Endodermal cell (in vitro differentiated cells): ENCODE measurements around the gene TEX14. TPM values are rescaled to one million over a fixed set of nuclear protein-coding genes. Genes with fewer than 3 reads are reported as not detected.
A peak's percentile ranks its signal among the peaks of the same experiment; 100 is the strongest.

Experiments used
- DNase-seq: peaks from one replicate; pipeline ENCODE4 v3.0.0-alpha.2; 2017
- H3K27ac ChIP-seq: 2 replicates; pipeline ENCODE4 v1.5.1; 2013; ENCODE audit warnings: mild to moderate bottlenecking, low read depth, low read length, moderate library complexity
- H3K27me3 ChIP-seq: 2 replicates; pipeline ENCODE4 v1.6.1; 2013; ENCODE audit warnings: mild to moderate bottlenecking, low read length, moderate library complexity; ENCODE audit not compliant: insufficient read depth, control insufficient read depth, poor library complexity, severe bottlenecking
- H3K36me3 ChIP-seq: 2 replicates; pipeline ENCODE4 v1.7.0; 2013; ENCODE audit warnings: mild to moderate bottlenecking, low read length, moderate library complexity; ENCODE audit not compliant: control insufficient read depth, insufficient read depth
- H3K4me1 ChIP-seq: one replicate; pipeline ENCODE4 v1.7.0; 2013; ENCODE audit warnings: low read length; ENCODE audit not compliant: control insufficient read depth, insufficient read depth
- H3K4me3 ChIP-seq: 2 replicates; pipeline ENCODE4 v1.5.1; 2013; ENCODE audit warnings: mild to moderate bottlenecking, low read length, moderate library complexity
- H3K9ac ChIP-seq: 2 replicates; pipeline ENCODE4 v1.6.1; 2013; ENCODE audit warnings: mild to moderate bottlenecking, low read length, moderate library complexity; ENCODE audit not compliant: poor library complexity, severe bottlenecking; ENCODE audit errors: extremely low read depth
- H3K9me3 ChIP-seq: 2 replicates; pipeline ENCODE4 v1.6.1; 2013; ENCODE audit warnings: mild to moderate bottlenecking, low read length, moderate library complexity; ENCODE audit not compliant: control insufficient read depth
- H3K27ac Mint-ChIP-seq: 2 replicates; pipeline ENCODE4 v1.8.0; 2020; ENCODE audit warnings: mixed read lengths
- H3K27me3 Mint-ChIP-seq: 2 replicates; pipeline ENCODE4 v1.8.0; 2021; ENCODE audit warnings: mild to moderate bottlenecking, mixed read lengths; ENCODE audit not compliant: insufficient read depth
- H3K36me3 Mint-ChIP-seq: 2 replicates; pipeline ENCODE4 v1.8.0; 2020; ENCODE audit warnings: low read depth, mixed read lengths
- H3K4me1 Mint-ChIP-seq: 2 replicates; pipeline ENCODE4 v1.8.0; 2020; ENCODE audit warnings: mixed read lengths
- H3K4me3 Mint-ChIP-seq: 2 replicates; pipeline ENCODE4 v1.8.0; 2020; ENCODE audit warnings: mild to moderate bottlenecking, moderate library complexity, mixed read lengths
- H3K9me3 Mint-ChIP-seq: 2 replicates; pipeline ENCODE4 v1.8.0; 2020; ENCODE audit warnings: mild to moderate bottlenecking, mixed read lengths
- WGBS, 2 experiments: methylation state at CpG; one replicate each; pipeline versions ENCODE4 v1.1.5 to v1.1.7; 2013; ENCODE audit warnings: missing lambda C conversion rate in 2 of 2, mixed read lengths in 1 of 2; ENCODE audit not compliant: insufficient coverage in 1 of 2, insufficient read length in 1 of 2; 5-methylcytosine and 5-hydroxymethylcytosine counted together
- total RNA-seq, 2 donors: library from RNA; stranded (reverse); fragmentation: NEBNext Ultra II Directional in 1 of 2; extraction: Animal tissue kit (Norgen Biotek cat#: 25700) in 1 of 2; gene quantifications; 2 replicates in 1 of 2; 3 replicates in 1 of 2; pipeline ENCODE4 v1.2.1, GENCODE V29; 2021
- TF ChIP-seq, protein P1 (sequence below): fragments of 200-600 bp; sonication (generic); conservative IDR thresholded peaks from 2 replicates; pipeline ENCODE4 v1.5.0; 2021; ENCODE audit warnings: antibody characterized with exemption, mild to moderate bottlenecking

The TEX14 gene
- total RNA-seq, 2 donors from 2014 or later, result 0.09 to 0.18 TPM

GRCh38 chr17:58734811-58735210 lies 43.0 kb upstream of the TEX14 start:
- no peaks in the 10 kb centered on the region for H3K9me3 Mint-ChIP-seq
- Histone ChIP-seq H3K9me3 (no peaks in the 10 kb centered on the region), H3K9ac (no peak overlapping the region), H3K27ac (no peak overlapping the region), H3K27me3 (no peaks in the 10 kb centered on the region), H3K4me3 (no peak overlapping the region), H3K36me3 (no peaks in the 10 kb centered on the region), H3K4me1 (no peaks in the 10 kb centered on the region)
- H3K36me3 Mint-ChIP-seq, result no peaks in the 10 kb centered on the region
- no peak overlapping the region for H3K4me3 Mint-ChIP-seq
- no peaks in the 10 kb centered on the region for H3K4me1 Mint-ChIP-seq
- H3K27ac Mint-ChIP-seq, result peak overlapping the region; percentile 21
- WGBS, 2 experiments, result 80 to 96% methylated on average over 2 of the region's 3 CpGs
- TF ChIP-seq, protein P1, sequence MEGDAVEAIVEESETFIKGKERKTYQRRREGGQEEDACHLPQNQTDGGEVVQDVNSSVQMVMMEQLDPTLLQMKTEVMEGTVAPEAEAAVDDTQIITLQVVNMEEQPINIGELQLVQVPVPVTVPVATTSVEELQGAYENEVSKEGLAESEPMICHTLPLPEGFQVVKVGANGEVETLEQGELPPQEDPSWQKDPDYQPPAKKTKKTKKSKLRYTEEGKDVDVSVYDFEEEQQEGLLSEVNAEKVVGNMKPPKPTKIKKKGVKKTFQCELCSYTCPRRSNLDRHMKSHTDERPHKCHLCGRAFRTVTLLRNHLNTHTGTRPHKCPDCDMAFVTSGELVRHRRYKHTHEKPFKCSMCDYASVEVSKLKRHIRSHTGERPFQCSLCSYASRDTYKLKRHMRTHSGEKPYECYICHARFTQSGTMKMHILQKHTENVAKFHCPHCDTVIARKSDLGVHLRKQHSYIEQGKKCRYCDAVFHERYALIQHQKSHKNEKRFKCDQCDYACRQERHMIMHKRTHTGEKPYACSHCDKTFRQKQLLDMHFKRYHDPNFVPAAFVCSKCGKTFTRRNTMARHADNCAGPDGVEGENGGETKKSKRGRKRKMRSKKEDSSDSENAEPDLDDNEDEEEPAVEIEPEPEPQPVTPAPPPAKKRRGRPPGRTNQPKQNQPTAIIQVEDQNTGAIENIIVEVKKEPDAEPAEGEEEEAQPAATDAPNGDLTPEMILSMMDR, result no peak
- no peaks in the 10 kb centered on the region for H3K27me3 Mint-ChIP-seq
- DNase-seq, result no peak

GRCh38 chr17:58734040-58734439 lies 42.2 kb upstream of the TEX14 start:
- H3K27ac ChIP-seq, result no peak overlapping the region
- Mint-ChIP-seq H3K4me1 (no peaks in the 10 kb centered on the region), H3K4me3 (no peak overlapping the region), H3K27ac (no peak overlapping the region), H3K27me3 (no peaks in the 10 kb centered on the region), H3K36me3 (peaks cover 2% of the 10 kb centered on the region), H3K9me3 (no peaks in the 10 kb centered on the region)
- no peaks in the 10 kb centered on the region for H3K27me3 ChIP-seq
- 95% methylated on average over 3 of the region's 3 CpGs; no CpG with 5 or more reads in 1 of the 2 experiments for WGBS, 2 experiments
- H3K9ac ChIP-seq, result no peak overlapping the region
- no peaks in the 10 kb centered on the region for H3K4me1 ChIP-seq
- no peaks in the 10 kb centered on the region for H3K36me3 ChIP-seq
- DNase-seq, result no peak
- no peak overlapping the region for H3K4me3 ChIP-seq
- no peaks in the 10 kb centered on the region for H3K9me3 ChIP-seq
- TF ChIP-seq, protein P1, result no peak

GRCh38 chr17:58730937-58731336 lies 39.1 kb upstream of the TEX14 start:
- no peaks in the 10 kb centered on the region for H3K9me3 Mint-ChIP-seq

More at GRCh38 chr17:58730937-58731336, 39.1 kb upstream of the TEX14 start:
- no peaks in the 10 kb centered on the region for H3K4me1 Mint-ChIP-seq
- TF ChIP-seq, protein P1, result no peak
- Histone ChIP-seq H3K4me1 (no peaks in the 10 kb centered on the region), H3K4me3 (no peak overlapping the region), H3K27me3 (no peaks in the 10 kb centered on the region), H3K27ac (no peak overlapping the region), H3K9me3 (no peaks in the 10 kb centered on the region), H3K9ac (no peak overlapping the region), H3K36me3 (no peaks in the 10 kb centered on the region)
- H3K27me3 Mint-ChIP-seq, result no peaks in the 10 kb centered on the region
- no peak for DNase-seq
- H3K27ac Mint-ChIP-seq, result no peak overlapping the region
- peaks cover 8% of the 10 kb centered on the region for H3K36me3 Mint-ChIP-seq
- no peak overlapping the region for H3K4me3 Mint-ChIP-seq
